ENCODE data around the gene ZFP36. TPM values are rescaled to one million over a fixed set of nuclear protein-coding genes. Genes with fewer than 3 reads are reported as not detected.

The ZFP36 gene
- total RNA-seq, 8 experiments from 2014 or later = 0.96 to 30.4 (median 6.6) TPM

- Histone ChIP-seq H3K4me3 (peak overlapping the region; percentile 6 to 30 (median 18)), H3K27ac (peak overlapping the region; percentile 71 to 86), H3K4me1 (replicated peaks in 1 of 2) (peaks cover 11 to 16% of the 10 kb centered on the region in 2 donors)
- 0 to 2% (median 0%) methylated on average over 1 to 12 of the region's 43 CpGs; no CpG with 5 or more reads in 6 of the 10 experiments for WGBS, 10 experiments
- ATAC-seq (replicated peaks in 6 of 8) = peak; percentile 8 to 73 (median 63)
- in situ Hi-C loops (cut with MboI; ENCODE audit: low pct_unique_long_range_greater_than_20kb in 2 of 9, low sequenced_read_pairs in 9 of 9, unreplicated experiment in 9 of 9) = no loop called here
These were observed 3.0 kb upstream of the ZFP36 start for GRCh38 chr19:39403331-39404312.

- ATAC-seq (replicated peaks in 6 of 8) = no peak
- peaks cover 13 to 16% of the 10 kb centered on the region in 2 donors for H3K4me1 ChIP-seq (replicated peaks in 1 of 2)
- 78 to 100% (median 96%) methylated on average over 1 to 7 of the region's 17 CpGs; no CpG with 5 or more reads in 3 of the 10 experiments for WGBS, 10 experiments
- in situ Hi-C loops (cut with MboI; ENCODE audit: low pct_unique_long_range_greater_than_20kb in 2 of 9, low sequenced_read_pairs in 9 of 9, unreplicated experiment in 9 of 9) = no loop called here
- no peak overlapping the region for H3K27ac ChIP-seq
- H3K4me3 ChIP-seq = no peak overlapping the region
These were observed 1.2 kb upstream of the ZFP36 start for GRCh38 chr19:39405261-39405957.

GRCh38 chr19:39405958-39406655 is 540 bp upstream of the ZFP36 start:
- Histone ChIP-seq H3K27ac (no peak overlapping the region), H3K4me1 (replicated peaks in 1 of 2) (peaks cover 16 to 20% of the 10 kb centered on the region in 2 donors)
- WGBS, 10 experiments = 31 to 90% (median 50%) methylated on average over 2 to 6 of the region's 22 CpGs; no CpG with 5 or more reads in 1 of the 10 experiments

GRCh38 chr19:39407410-39407659 is 688 bp downstream of the ZFP36 start:
- in situ Hi-C loops (cut with MboI; ENCODE audit: low pct_unique_long_range_greater_than_20kb in 2 of 9, low sequenced_read_pairs in 9 of 9, unreplicated experiment in 9 of 9) = no loop called here
- peak overlapping the region in 4 of 5 donors; percentile 32 to 83 (median 63) for H3K4me3 ChIP-seq
- H3K27ac ChIP-seq = no peak overlapping the region
- H3K4me1 ChIP-seq (replicated peaks in 1 of 2) = peaks cover 12 to 23% of the 10 kb centered on the region in 2 donors
- ATAC-seq (replicated peaks in 6 of 8) = no peak
- WGBS, 10 experiments = 0 to 26% methylated on average over 2 to 7 of the region's 14 CpGs; no CpG with 5 or more reads in 8 of the 10 experiments

More at GRCh38 chr19:39405958-39406655, 540 bp upstream of the ZFP36 start:
- peak in 3 of 8 experiments; percentile 0 for ATAC-seq (replicated peaks in 6 of 8)
- in situ Hi-C loops (cut with MboI; ENCODE audit: low pct_unique_long_range_greater_than_20kb in 2 of 9, low sequenced_read_pairs in 9 of 9, unreplicated experiment in 9 of 9) = no loop called here
- H3K4me3 ChIP-seq = peak overlapping the region; percentile 29 to 83 (median 53)

GRCh38 chr19:39407660-39408391 is 1.2 kb downstream of the ZFP36 start:
- H3K4me1 ChIP-seq (replicated peaks in 1 of 2) = peaks cover 10 to 22% of the 10 kb centered on the region in 2 donors
- peak overlapping the region in 3 of 5 donors; percentile 53 to 83 (median 73) for H3K4me3 ChIP-seq
- H3K27ac ChIP-seq = no peak overlapping the region
- WGBS, 10 experiments = 9 to 100% (median 76%) methylated on average over 2 to 11 of the region's 40 CpGs; no CpG with 5 or more reads in 7 of the 10 experiments
- ATAC-seq (replicated peaks in 6 of 8) = peak in 1 of 8 experiments; percentile 0
- in situ Hi-C loops (cut with MboI; ENCODE audit: low pct_unique_long_range_greater_than_20kb in 2 of 9, low sequenced_read_pairs in 9 of 9, unreplicated experiment in 9 of 9) = no loop called here

GRCh38 chr19:39408392-39409207 is 2.0 kb downstream of the ZFP36 start:
- peak in 1 of 8 experiments; percentile 0 for ATAC-seq (replicated peaks in 6 of 8)
- in situ Hi-C loops (cut with MboI; ENCODE audit: low pct_unique_long_range_greater_than_20kb in 2 of 9, low sequenced_read_pairs in 9 of 9, unreplicated experiment in 9 of 9) = no loop called here
- Histone ChIP-seq H3K4me1 (replicated peaks in 1 of 2) (peaks cover 4 to 20% of the 10 kb centered on the region in 2 donors), H3K4me3 (peak overlapping the region in 1 of 5 donors; percentile 2), H3K27ac (no peak overlapping the region)
- 0 to 60% (median 32%) methylated on average over 1 to 9 of the region's 20 CpGs; no CpG with 5 or more reads in 2 of the 10 experiments for WGBS, 10 experiments

GRCh38 chr19:39409208-39410016 is 2.8 kb downstream of the ZFP36 start:
- 0 to 100% (median 11%) methylated on average over 1 to 16 of the region's 52 CpGs for WGBS, 10 experiments
- in situ Hi-C loops (cut with MboI; ENCODE audit: low pct_unique_long_range_greater_than_20kb in 2 of 9, low sequenced_read_pairs in 9 of 9, unreplicated experiment in 9 of 9) = no loop called here
- peak in 3 of 8 experiments; percentile 0 for ATAC-seq (replicated peaks in 6 of 8)
- peak overlapping the region in 1 of 2 donors; percentile 18 for H3K27ac ChIP-seq
- H3K4me1 ChIP-seq (replicated peaks in 1 of 2) = peaks cover 2 to 15% of the 10 kb centered on the region in 2 donors
- peak overlapping the region; percentile 29 to 46 (median 38) for H3K4me3 ChIP-seq

- peak in 5 of 8 experiments; percentile 1 to 5 (median 3) for ATAC-seq (replicated peaks in 6 of 8)
- peak overlapping the region in 1 of 2 donors; percentile 18 for H3K27ac ChIP-seq
- WGBS, 10 experiments = 56 to 80% methylated on average over 1 of the region's 35 CpGs; no CpG with 5 or more reads in 8 of the 10 experiments
- peak overlapping the region; percentile 29 to 46 (median 38) for H3K4me3 ChIP-seq
- H3K4me1 ChIP-seq (replicated peaks in 1 of 2) = peaks cover 10 to 22% of the 10 kb centered on the region in 2 donors
- in situ Hi-C loops (cut with MboI; ENCODE audit: low pct_unique_long_range_greater_than_20kb in 2 of 9, low sequenced_read_pairs in 9 of 9, unreplicated experiment in 9 of 9) = no loop called here
These were observed 3.6 kb downstream of the ZFP36 start for GRCh38 chr19:39410017-39410830.

GRCh38 chr19:39410831-39411080 is 4.1 kb downstream of the ZFP36 start:
- Histone ChIP-seq H3K4me1 (replicated peaks in 1 of 2) (peaks cover 12 to 22% of the 10 kb centered on the region in 2 donors), H3K27ac (no peak overlapping the region), H3K4me3 (no peak overlapping the region)
- WGBS, 10 experiments = 29% methylated on average over 1 of the region's 1 CpG; no CpG with 5 or more reads in 9 of the 10 experiments
- in situ Hi-C loops (cut with MboI; ENCODE audit: low pct_unique_long_range_greater_than_20kb in 2 of 9, low sequenced_read_pairs in 9 of 9, unreplicated experiment in 9 of 9) = no loop called here
- no peak for ATAC-seq (replicated peaks in 6 of 8)

GRCh38 chr19:39411081-39411831 is 4.6 kb downstream of the ZFP36 start:
- H3K27ac ChIP-seq = no peak overlapping the region
- peak overlapping the region in 3 of 5 donors; percentile 73 to 93 (median 76) for H3K4me3 ChIP-seq
- ATAC-seq (replicated peaks in 6 of 8) = peak in 3 of 8 experiments; percentile 0 to 4 (median 0)
- H3K4me1 ChIP-seq (replicated peaks in 1 of 2) = peaks cover 12 to 22% of the 10 kb centered on the region in 2 donors
- WGBS, 10 experiments = 0 to 26% (median 1%) methylated on average over 1 to 5 of the region's 9 CpGs; no CpG with 5 or more reads in 2 of the 10 experiments
- in situ Hi-C loops (cut with MboI; ENCODE audit: low pct_unique_long_range_greater_than_20kb in 2 of 9, low sequenced_read_pairs in 9 of 9, unreplicated experiment in 9 of 9) = no loop called here

Data from motor neuron (in vitro differentiated cells).